Loucy (cell line): ENCODE measurements around the gene HSFY1.
"Not testable (repeated sequence)": the region's sequence is repeated elsewhere in the genome, so short reads cannot be mapped to it uniquely, and the experiment has no call there.

Experiments
- EZH2phosphoT487 ChIP-seq: fragments of 200-600 bp; IDR thresholded peaks from 2 replicates; pipeline ENCODE4 v1.6.1; 2018; ENCODE audit warnings: antibody characterized with exemption, mild to moderate bottlenecking, moderate library complexity, borderline replicate concordance
- TF ChIP-seq, protein P1 (sequence below): fragments of 200-600 bp; sonication (generic); conservative IDR thresholded peaks from 2 replicates; pipeline ENCODE4 v1.5.1; 2014; ENCODE audit warnings: mild to moderate bottlenecking, antibody characterized with exemption, low read length

GRCh38 chrY:18546420-18546819, at the start of gene HSFY1:
- TF ChIP-seq, protein P1, sequence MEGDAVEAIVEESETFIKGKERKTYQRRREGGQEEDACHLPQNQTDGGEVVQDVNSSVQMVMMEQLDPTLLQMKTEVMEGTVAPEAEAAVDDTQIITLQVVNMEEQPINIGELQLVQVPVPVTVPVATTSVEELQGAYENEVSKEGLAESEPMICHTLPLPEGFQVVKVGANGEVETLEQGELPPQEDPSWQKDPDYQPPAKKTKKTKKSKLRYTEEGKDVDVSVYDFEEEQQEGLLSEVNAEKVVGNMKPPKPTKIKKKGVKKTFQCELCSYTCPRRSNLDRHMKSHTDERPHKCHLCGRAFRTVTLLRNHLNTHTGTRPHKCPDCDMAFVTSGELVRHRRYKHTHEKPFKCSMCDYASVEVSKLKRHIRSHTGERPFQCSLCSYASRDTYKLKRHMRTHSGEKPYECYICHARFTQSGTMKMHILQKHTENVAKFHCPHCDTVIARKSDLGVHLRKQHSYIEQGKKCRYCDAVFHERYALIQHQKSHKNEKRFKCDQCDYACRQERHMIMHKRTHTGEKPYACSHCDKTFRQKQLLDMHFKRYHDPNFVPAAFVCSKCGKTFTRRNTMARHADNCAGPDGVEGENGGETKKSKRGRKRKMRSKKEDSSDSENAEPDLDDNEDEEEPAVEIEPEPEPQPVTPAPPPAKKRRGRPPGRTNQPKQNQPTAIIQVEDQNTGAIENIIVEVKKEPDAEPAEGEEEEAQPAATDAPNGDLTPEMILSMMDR: not testable (repeated sequence)
- not testable (repeated sequence) for TF ChIP-seq EZH2phosphoT487
